ENCODE data around the gene CHD5. TPM values are rescaled to one million over a fixed set of nuclear protein-coding genes. Genes with fewer than 3 reads are reported as not detected.
A peak's percentile ranks its signal among the peaks of the same experiment; 100 is the strongest.

The CHD5 gene
- total and polyA plus RNA-seq, 2 of the 13 experiments (the other 11 are each of a cell fraction or from before 2014, with no cell fraction given): 0.02 to 0.21 TPM

GRCh38 chr1:6105763-6106162, 74.4 kb downstream of the CHD5 start:
- intact Hi-C loops (cut with micrococcal nuclease; ENCODE audit: unreplicated experiment): loop anchor here (10.0 kb wide), 1 partner anchor 139 kb away; the partner anchor contains the start of gene HES3
- POLR2A ChIA-PET: no interaction called here
- DNase-seq (ENCODE audit: low spot score) (peak; percentile 18), FAIRE-seq (no peak), ATAC-seq (peak; percentile 67)
- Histone ChIP-seq H3K27me3 (ENCODE audit: control insufficient read depth in 1 of 2, insufficient read depth in 2 of 2, low read length in 2 of 2) (peaks cover 11 to 55% of the 10 kb centered on the region in 2 experiments; a peak in 4 of 5 replicates), H3K9ac (ENCODE audit: insufficient read depth, low read depth, low read length) (no peak overlapping the region), H3K9me3 (ENCODE audit: low read length) (no peaks in the 10 kb centered on the region), H3K79me2 (ENCODE audit: insufficient read depth, low read length) (no peaks in the 10 kb centered on the region), H2AFZ (ENCODE audit: low read length) (no peak overlapping the region), H4K20me1 (ENCODE audit: insufficient read depth, low read length) (no peaks in the 10 kb centered on the region), H3K4me1 (ENCODE audit: insufficient read depth, low read length) (no peaks in the 10 kb centered on the region), H3K27ac (ENCODE audit: extremely low read length, insufficient read depth, low read length) (no peak overlapping the region), H3K4me3 (replicated peaks in 1 of 3; ENCODE audit: insufficient read depth in 1 of 3, low read depth in 2 of 3, low read length in 3 of 3) (peak overlapping the region in 1 of 3 experiments; percentile 28; a peak in 1 of 6 replicates), H3K36me3 (replicated peaks in 1 of 2; ENCODE audit: control insufficient read depth in 1 of 2, insufficient read depth in 2 of 2, low read length in 2 of 2) (no peaks in the 10 kb centered on the region), H3K4me2 (ENCODE audit: low read depth, low read length) (no peak overlapping the region)
- CTCF ChIA-PET (ENCODE audit: low intra/inter-chr PET ratio, low total read pairs): interaction anchor here (2.0 kb wide), 1 partner anchor 65 kb away, joined by 5 read pairs; no protein-coding TSS in a partner anchor
- WGBS (ENCODE audit: low lambda C conversion rate): 23% methylated on average over 4 of the region's 7 CpGs
- no TSS peak for BruUV-seq (replicated peaks)
- TF ChIP-seq ARNTL (CRISPR knock-in tag; IDR thresholded peaks at IDR 0.05) (no peak), CTCF (CRISPR knock-in tag; IDR thresholded peaks at IDR 0.05) (peak; percentile 51), MNT (IDR thresholded peaks at IDR 0.05) (peak; percentile 77), GABPB1 (CRISPR knock-in tag; IDR thresholded peaks at IDR 0.05) (peak; percentile 60), ZNF557 (CRISPR knock-in tag; IDR thresholded peaks at IDR 0.05) (no peak), U2AF2 (IDR thresholded peaks at IDR 0.05; ENCODE audit: low read depth, low read length) (no peak), ZNF382 (CRISPR knock-in tag; IDR thresholded peaks at IDR 0.05; ENCODE audit: borderline replicate concordance) (no peak), GABPA (IDR thresholded peaks at IDR 0.05; ENCODE audit: low read depth, low read length) (0 out of 2 replicates have a peak, but pooled peaks have one; percentile 22), GABPA (CRISPR knock-in tag; IDR thresholded peaks at IDR 0.05; ENCODE audit: low read depth) (no peak), GATAD2A (CRISPR knock-in tag; IDR thresholded peaks at IDR 0.05) (no peak)
- in situ Hi-C loops (cut with HindIII; ENCODE audit: extremely low pct_ligation_motif_present, low pct_unique_long_range_greater_than_20kb): no loop called here

All from HepG2 (cell line).